Stimulated activated CD8-positive, alpha-beta memory T cell treated with anti-CD3 and anti-CD28 coated beads, Interleukin-7, amount 100 ng/mL, for 24 hours (primary cell): ENCODE measurements around the gene EXOC3L4.
"Not testable (repeated sequence)": the region's sequence is repeated elsewhere in the genome, so short reads cannot be mapped to it uniquely, and the experiment has no call there.

Experiments
- DNase-seq: peaks from one replicate; pipeline ENCODE4 v3.0.0-alpha.2; 2020; ENCODE audit warnings: low read depth

Gene EXOC3L4

DNA sequence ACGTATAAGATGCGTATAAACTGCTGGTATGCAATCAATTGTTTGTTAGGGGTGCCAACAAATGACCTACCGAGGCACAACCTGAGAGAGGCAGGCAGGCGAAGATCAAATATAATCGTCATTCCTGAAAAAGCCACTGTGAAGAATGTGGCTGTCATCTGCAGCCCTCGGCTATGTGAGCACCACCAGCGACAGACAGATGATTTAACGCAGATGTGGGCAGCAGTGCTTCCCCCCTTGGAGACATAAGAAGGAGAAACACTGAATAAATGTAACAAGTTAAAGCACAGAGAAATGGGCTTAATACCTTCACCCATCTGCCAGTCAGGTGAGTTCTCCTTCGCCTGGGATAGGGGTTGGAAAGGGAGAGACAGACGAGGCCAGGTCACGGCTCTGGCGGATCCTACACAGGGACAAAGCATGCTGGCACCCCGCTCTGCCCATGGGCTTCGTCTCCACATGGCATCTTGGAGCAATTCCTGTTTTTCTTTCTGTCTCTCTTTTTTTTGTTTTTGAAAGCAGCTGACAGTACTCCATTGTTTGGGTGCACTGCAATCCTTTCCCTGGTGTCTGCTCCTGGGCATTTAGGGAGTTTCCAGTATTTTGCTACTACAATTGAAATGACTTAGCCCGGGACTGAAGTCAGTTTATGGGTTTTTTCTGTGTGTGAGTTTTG is 56.9 kb downstream of the EXOC3L4 start:
- DNase-seq, result no peak

DNA sequence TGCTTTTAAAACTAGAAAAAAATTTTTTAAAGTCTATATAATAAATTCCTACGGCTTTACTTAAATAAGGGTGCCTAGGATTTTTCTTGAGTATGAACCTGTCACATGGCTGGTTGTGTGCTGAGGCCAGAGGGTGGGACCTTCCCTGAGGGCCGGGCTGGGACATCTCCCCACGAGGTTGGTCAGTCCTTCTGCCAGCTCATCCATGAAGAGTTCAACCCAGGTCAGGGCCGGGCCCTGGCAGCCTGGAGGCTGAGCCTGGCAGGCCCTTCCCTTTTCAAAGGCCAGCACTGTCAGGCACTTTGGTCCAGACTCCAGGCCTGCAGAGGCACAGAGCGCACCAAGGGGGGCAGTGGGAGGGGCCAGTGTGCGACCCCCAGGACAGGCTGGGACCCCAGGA is 60.5 kb downstream of the EXOC3L4 start:
- no peak for DNase-seq

GRCh38 chr14:103155416-103155815 is 60.9 kb downstream of the EXOC3L4 start:
- DNase-seq, result not testable (repeated sequence)

DNA sequence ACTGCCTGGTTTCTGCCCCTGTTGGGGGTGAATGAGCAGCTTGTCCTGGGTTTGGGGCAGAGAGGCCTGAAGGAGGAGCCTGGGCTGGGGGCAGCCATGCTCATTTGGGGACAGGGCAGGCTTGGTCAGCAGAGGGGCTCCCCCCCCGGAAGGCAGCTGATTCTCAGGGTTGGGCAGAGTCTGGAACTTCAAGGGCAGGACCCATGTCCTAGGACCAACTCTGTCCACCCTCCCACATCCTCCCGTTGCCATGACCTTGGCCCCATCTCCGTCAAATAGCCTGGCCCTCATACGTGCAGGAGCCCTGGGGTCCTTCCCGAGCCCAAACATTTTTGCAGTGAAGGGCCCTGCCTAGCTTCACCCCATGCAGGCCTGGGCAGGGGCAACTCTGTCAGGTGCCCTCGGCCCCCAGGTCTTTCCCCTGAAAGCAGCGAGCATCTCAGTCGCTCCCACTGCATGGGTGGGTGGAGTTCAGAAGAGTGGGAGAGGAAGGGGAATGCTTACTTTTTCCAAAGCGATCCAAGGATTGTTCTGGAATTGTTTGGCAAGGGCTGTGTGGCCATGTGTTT is 61.4 kb downstream of the EXOC3L4 start:
- no peak for DNase-seq

- no peak for DNase-seq
Measured at GRCh38 chr14:103156651-103157378, 62.3 kb downstream of the EXOC3L4 start.

DNA sequence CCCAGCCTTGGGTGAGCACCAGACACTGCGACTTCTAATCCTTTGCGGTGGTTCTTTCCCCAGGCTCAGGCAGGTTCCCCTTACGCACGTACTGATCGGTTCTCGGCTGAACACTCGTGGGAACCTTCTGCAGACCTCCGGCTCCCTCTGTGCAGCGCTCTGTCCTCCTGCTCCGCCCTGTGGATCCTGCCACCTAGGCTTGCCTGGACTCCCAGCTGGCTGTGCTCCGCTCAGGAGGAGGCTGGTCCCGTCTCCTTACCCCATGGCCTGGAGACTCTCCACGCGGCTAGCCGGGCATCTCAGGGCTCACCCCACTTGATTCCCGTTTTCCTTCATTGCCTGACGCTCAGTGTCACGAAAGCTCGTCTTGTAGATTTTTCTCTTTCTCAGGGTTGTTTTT is 63.4 kb downstream of the EXOC3L4 start:
- no peak for DNase-seq

DNA sequence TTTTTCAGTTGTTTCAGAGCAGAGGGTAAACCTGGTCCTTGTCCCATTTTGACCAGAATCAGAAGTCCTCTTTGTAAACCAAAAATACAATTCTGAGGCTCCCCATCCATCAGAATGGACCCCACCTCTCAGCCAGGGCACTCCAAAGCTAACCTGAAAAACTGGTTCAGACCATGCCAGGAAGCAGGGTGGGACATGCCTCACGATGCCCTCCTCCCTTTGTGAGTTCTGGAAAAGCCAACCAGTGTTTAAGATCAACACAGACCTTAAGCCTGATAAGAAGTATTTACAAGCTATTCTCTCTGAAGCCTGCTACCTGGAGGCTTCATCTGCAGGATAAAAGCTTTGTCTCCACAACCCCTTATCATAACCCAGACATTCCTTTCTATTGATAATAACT is 64.2 kb downstream of the EXOC3L4 start:
- DNase-seq, result no peak
